Measurements from ENCODE around the gene BMPR1A.

DNA sequence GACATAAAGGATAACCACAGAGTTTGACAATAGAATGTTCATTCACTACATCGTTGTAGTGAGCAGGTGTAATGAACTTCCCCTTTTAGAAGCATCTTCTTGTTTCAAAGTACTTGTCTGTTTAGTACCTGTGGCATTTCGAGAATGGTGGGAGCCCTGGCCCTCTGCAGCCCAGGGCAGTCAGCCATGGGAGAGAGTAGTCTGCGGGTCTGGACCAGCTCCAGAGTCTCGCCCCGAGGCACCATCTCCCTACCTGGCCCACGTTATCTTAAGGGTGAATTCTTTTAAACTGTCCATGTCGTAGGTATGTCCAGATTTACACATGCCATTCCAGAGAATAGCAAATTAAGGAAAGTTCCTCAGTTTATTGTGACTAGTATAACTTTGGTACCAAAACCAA, 99.7 kb downstream of the BMPR1A start:
- TF ChIP-seq CTCF (conservative IDR thresholded peaks at IDR 0.05; ENCODE audit: low read length) (no peak), EZH2phosphoT487 (IDR thresholded peaks at IDR 0.05; ENCODE audit: borderline replicate concordance, low read depth, low read length) (no peak)

All from OCI-LY7 (cell line).